Measurements from ENCODE around the gene CHST11.

Gene CHST11

DNA sequence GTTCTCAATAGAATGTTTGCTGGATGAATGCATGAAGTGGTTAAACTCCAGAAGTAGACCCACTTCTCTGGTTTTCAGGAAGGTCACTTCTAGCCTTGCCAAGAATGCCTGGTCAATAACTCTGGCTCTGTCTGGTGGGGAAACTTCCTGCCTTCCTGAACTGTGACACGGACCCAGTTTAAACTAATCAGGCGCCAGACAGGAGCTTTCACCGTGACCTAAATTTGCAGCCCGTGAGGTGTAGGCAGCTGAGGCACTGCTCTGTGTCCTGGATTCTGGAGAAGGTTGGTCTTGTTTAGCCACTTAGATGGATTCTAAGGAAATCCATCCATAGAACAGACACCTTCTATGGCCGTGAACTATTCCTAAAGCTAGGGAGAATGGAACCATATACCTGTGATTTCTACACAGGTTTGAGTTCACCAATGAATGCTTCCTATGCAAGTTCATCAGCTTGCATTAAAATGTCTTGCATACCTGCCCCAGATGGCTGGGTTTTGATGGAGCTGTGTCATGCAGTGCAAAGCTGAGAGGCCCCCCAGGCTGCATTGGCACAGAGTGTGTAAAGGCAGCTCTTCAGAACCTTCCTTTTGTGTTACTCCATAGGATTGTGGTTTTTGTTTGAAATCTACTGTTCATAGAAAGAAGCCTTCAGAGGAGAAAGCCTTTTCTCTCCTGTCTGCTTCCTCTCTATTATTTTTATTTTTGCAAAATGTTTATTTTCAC lies 4.4 kb downstream of the CHST11 start:
- no peak for DNase-seq

DNA sequence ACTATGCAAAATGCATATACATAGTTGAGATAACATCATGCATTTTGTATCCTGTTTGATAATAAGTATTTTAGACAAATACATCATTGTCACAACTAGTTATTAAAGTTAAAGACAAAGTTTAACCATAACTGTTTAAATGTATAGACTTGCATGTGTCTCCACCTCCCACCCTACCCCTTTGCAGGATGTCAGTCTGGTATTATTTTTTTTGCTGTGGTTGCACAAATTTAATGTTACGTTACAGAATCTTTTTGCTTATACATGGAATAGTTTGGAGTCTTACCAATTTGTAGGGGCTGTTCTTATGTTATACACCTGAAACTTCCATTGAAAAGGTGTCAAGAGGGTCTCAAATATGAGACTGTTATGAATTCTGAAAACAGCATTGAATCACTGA lies 5.6 kb downstream of the CHST11 start:
- no peak for DNase-seq

- no peak for DNase-seq
Observed at GRCh38 chr12:104462931-104463339, 6.2 kb downstream of the CHST11 start.

- DNase-seq: no peak
Observed at GRCh38 chr12:104463368-104463767, 6.6 kb downstream of the CHST11 start.

DNA sequence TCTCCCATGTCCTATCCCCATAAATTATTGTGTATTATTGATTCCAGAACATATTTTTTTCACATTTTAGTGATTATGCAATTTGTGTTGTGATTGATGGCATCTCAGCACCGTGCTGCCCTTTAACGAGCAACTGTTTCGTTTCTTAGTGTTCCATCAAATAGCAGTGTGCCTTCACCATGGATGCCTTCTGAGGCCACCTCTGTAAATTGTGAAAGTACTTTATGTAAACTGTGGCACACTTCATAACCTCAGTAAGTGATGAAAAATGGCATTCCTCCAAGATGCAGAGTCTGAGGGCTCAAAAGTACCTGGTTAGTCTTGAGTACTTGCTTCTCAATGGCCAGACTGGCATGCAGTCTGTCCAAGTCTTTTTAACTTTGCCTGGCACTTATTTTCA lies 8.2 kb downstream of the CHST11 start:
- no peak for DNase-seq

GRCh38 chr12:104466709-104467345 lies 10.1 kb downstream of the CHST11 start:
- no peak for DNase-seq

DNA sequence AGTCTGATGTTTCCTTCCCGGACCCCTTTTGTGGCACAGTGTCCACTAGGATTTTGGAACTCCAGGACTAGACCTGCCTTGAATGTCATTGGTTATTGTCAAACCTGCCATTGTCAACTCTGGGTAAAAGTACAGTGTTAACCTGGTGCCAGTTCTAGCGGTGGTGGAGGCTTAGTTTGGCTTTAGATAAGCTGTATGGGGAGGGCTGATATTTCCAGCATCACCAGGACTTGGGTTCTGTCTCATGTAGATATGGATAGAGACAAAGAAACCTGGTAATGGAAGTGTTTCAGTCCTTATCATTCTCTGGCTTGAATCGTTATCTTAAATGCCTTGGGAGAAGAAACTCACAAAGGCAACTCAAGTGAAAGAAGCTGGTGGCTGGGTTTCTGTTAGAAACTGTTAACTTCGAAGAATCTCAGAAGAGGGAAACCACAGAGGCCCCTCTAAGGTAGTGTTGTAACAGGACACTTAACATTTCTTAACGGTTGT lies 10.6 kb downstream of the CHST11 start:
- DNase-seq: no peak

- DNase-seq: no peak
Observed at GRCh38 chr12:104468371-104468770, 11.6 kb downstream of the CHST11 start.

DNA sequence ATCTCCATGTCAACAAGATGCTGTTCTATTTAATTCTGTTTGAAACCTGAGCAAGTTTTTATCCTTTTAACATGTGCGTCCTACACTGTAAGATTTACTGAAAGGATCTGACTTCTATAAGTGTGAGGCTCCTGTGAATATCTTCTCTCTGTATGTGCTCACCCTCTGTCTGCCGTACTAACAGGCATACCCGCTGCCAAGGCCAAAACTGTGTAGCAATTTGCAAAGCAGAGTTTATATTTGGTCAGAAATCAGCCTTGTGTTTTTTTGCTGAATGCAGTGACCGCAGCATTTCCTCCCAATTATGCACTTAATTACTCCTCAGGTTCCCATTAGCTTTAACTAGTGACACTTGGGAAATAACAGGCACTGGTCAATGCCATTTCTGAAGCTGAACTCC lies 12.3 kb downstream of the CHST11 start:
- no peak for DNase-seq

DNA sequence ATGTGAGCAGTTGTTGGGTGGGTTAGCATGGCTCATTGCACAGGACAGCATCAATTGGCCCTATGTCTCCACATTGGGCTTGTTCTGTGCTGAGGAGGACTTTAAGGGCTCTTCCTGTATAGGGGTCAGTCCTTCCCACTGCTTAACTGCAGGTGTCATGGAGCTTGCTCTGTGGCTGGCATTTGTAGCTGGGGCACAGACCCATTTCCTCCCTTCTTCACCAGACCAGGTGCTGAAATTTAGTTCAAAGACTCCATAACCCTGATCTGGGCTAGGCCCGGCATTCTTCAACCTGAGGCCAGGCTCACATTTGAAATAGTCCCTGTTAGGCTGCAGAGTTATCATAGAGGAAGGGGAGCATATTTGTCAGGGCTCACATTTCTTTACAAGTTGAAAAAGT lies 12.8 kb downstream of the CHST11 start:
- no peak for DNase-seq

GRCh38 chr12:104470521-104470920 lies 13.8 kb downstream of the CHST11 start:
- no peak for DNase-seq

DNA sequence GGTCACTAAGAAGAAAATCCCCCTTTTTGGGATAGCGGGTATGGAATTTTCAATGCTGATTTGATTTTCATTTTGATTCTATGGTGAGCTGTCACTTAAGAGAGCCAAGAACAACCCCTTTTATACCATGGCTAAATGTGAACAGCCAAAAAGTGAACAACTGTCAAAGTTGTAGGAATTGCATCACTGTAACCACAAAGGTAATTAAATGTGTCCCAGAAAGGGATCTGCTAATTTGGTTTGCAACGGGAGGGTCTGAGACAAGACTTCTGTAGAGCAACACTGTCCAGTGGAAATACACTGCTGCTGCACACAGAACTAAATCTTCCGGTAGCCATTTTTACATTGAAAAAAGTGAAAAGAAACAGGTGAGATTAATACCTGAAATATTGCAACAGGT lies 14.6 kb downstream of the CHST11 start:
- DNase-seq: no peak

- DNase-seq: no peak
Observed at GRCh38 chr12:104472748-104473147, 16.0 kb downstream of the CHST11 start.

GRCh38 chr12:104473374-104473983 lies 16.7 kb downstream of the CHST11 start:
- DNase-seq: no peak

GRCh38 chr12:104475271-104475670 lies 18.5 kb downstream of the CHST11 start:
- DNase-seq: no peak

GRCh38 chr12:104477510-104478390 lies 21.0 kb downstream of the CHST11 start:
- no peak for DNase-seq

DNA sequence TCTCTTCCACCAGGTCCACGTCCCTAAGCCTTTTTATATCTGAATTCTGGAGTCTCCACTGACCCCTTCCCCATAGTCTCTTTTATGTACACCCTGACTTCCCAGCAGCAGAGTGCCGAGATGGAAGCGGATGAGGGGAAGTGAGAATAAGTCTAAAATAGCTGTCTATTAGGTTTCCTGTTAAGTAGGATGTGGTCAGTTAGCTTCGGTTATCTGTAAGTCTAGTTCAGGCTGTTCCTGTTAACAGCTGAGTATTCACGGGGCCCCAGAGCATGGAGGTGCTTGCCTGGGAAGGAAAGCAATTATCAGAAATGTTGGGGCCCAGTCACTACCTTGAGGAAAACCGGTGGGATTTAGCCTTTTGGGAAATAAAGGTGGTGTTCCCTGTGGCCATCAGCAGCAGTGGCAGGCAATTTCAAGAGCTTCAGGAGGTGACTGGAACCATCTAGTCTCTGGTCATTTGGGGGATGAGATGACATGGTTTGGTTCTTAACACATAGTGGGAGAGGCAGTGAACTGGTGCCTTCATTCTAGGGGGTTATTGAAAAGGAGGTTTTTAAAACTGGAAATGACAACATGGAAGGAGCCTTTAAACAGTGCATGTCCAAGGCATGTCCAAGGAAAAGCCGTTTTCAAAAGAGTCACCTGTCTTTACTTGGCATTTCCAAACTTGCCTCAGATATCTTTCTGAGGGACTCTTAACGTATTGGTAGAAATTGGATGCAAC lies 21.8 kb downstream of the CHST11 start:
- DNase-seq: no peak

- no peak for DNase-seq
Observed at GRCh38 chr12:104479123-104479662, 22.4 kb downstream of the CHST11 start.

- no peak for DNase-seq
Observed at GRCh38 chr12:104480012-104480411, 23.3 kb downstream of the CHST11 start.

DNA sequence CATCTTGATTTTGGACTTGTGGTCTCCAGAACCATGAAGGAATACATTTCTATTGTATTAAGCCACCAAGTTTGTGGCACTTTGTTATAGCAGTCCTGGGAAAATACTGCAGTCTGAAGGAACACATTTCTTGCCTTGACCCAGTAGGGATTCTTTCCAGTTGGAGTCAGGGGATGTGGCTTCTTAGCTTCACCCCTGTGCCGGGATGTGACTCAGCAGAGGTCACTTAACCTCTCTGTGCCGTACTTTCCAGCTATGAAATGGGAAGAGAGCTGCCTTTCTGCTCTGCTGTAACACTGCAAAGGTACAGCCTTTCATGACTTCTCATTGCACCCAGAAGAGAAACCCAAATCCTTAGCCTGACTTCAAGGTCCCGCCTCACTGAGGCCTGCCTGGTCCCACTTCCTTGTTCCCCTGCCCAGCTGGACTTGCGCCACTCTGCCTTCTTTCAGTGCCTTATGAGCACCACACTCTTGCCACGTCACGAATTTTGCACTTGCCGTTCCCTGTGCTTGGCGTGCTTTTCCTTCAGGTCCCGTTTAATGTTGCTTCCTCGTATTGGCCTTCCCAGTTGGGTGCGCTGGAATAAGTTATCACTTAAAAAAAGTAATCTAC lies 24.2 kb downstream of the CHST11 start:
- DNase-seq: peak; percentile 90

DNA sequence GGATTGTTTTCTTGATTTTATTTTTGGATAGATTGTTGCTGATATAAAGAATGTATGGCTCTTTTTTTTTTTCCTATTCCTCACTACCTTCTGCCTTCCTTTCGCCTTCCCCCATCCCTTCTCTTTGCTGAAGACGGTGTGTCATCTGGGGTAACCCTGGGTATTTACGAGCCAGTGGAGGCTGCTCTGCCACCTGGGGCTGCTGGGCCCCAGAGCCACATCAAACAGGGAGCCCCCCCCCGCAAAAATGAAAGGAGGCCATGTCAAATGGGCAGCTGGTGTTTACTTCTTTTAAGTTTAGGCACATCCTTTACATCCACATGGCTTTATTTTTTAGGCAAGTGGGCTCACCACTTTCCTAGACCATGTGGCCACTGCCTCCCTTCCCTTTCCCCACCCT lies 25.4 kb downstream of the CHST11 start:
- no peak for DNase-seq

GRCh38 chr12:104482748-104483147 lies 26.0 kb downstream of the CHST11 start:
- no peak for DNase-seq
